Calu3 (cell line): ENCODE data around the gene SLIT3. TPM values are rescaled to one million over a fixed set of nuclear protein-coding genes. Genes with fewer than 3 reads are reported as not detected.

Source experiments
- BruUV-seq: library from RNA; stranded (reverse); fragments of 400-500 nt; replicated peaks from 2 replicates; lab custom pipeline; 2021; lab: Mats Ljungman, UMichigan
- CTCF ChIA-PET: fragments of 300-600 bp; sonication (Branson Sonifier 250); formaldehyde crosslinking; loops from one replicate; lab custom pipeline; 2022; ENCODE audit warnings: antibody characterized with exemption; lab: Charles Lee
- DNase-seq: peaks from one replicate; pipeline ENCODE4 v3.0.0; 2022
- H3K27ac Mint-ChIP-seq: one replicate; pipeline ENCODE4 v1.8.0; 2022; ENCODE audit warnings: mixed read lengths; ENCODE audit not compliant: unreplicated experiment
- H3K27me3 Mint-ChIP-seq: one replicate; pipeline ENCODE4 v1.8.0; 2022; ENCODE audit warnings: mixed read lengths; ENCODE audit not compliant: unreplicated experiment
- H3K36me3 Mint-ChIP-seq: one replicate; pipeline ENCODE4 v1.8.0; 2022; ENCODE audit warnings: mild to moderate bottlenecking, moderate library complexity, mixed read lengths; ENCODE audit not compliant: insufficient read depth, unreplicated experiment
- H3K4me1 Mint-ChIP-seq: one replicate; pipeline ENCODE4 v1.8.0; 2022; ENCODE audit warnings: mild to moderate bottlenecking, low read depth, mixed read lengths; ENCODE audit not compliant: unreplicated experiment
- H3K4me3 Mint-ChIP-seq: one replicate; pipeline ENCODE4 v1.8.0; 2022; ENCODE audit warnings: mild to moderate bottlenecking, low read depth, moderate library complexity, mixed read lengths; ENCODE audit not compliant: unreplicated experiment
- H3K9me3 Mint-ChIP-seq: one replicate; pipeline ENCODE4 v1.8.0; 2022; ENCODE audit warnings: low read depth, mixed read lengths; ENCODE audit not compliant: unreplicated experiment
- intact Hi-C: fragments of 100-400 bp; cut with micrococcal nuclease; formaldehyde crosslinking; loops from one replicate; pipeline ENCODE4 v1.10.0; 2022; ENCODE audit not compliant: unreplicated experiment
- total RNA-seq: library from RNA; stranded (reverse); gene quantifications from 2 replicates; pipeline ENCODE4 v1.2.3, GENCODE V29; 2022
- TF ChIP-seq, protein P1 (sequence below): fragments of 200-600 bp; IDR thresholded peaks from one replicate; pipeline ENCODE4 v1.8.0; 2022; ENCODE audit warnings: antibody characterized with exemption; ENCODE audit not compliant: unreplicated experiment

Gene SLIT3
- total RNA-seq, 1 experiment from 2014 or later, result not detected

DNA sequence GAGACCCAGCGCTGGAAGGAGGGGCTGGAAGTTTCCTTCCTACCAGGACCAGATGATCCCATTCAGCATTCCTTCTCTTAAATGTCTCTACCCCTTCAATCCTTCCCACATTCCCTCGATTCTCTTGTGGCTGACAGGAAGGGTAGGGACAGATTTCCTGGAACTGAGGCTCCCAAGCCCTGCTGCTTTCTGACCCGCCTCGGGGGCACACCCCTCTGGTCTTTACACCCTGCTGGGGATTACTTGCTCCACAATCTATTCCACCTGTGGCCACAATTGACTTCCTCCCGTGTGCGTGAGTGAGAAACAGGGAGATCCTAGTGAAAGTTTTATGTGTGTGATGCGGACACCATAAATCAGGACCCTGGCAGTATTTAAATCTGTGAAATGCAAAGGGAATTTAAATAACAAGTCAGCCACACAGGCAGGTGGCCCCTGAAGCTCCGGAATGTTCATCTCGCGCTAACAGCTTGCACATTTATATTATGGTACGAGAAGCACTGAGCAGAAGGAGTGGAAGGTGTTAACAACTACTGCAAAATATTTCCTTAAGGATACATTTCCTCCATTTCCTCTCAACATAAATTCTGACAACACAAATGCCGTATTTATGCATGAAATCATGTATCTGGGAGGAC is 237.5 kb downstream of the SLIT3 start:
- Mint-ChIP-seq H3K4me3 (no peak overlapping the region), H3K4me1 (no peaks in the 10 kb centered on the region)

DNA sequence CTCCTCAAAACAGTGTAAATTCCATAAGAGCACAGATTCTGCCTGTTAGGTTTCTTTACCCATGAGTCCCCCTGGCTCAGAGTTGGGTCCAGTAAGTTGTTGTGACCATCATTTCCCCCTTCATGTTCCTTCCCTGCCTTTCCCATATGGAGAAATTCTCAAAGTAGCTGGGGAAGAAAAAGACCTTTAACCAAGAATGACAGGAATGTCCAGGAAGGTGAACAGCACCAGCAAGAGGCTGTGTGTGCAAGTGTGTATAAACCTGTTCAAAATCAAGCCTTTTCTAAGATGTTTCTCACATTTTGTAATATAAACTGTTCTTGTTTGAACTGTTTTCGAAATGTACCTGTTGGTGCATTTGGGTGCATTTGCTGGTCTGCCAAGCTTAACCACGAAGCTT is 238.2 kb downstream of the SLIT3 start:
- intact Hi-C loops, result no loop called here
- DNase-seq, result no peak
- BruUV-seq, result no TSS peak
- Mint-ChIP-seq H3K4me3 (no peak overlapping the region), H3K4me1 (no peaks in the 10 kb centered on the region), H3K9me3 (no peaks in the 10 kb centered on the region), H3K27me3 (peaks cover 43% of the 10 kb centered on the region), H3K27ac (no peak overlapping the region), H3K36me3 (no peaks in the 10 kb centered on the region)
- CTCF ChIA-PET, result no interaction called here
- TF ChIP-seq, protein P1, sequence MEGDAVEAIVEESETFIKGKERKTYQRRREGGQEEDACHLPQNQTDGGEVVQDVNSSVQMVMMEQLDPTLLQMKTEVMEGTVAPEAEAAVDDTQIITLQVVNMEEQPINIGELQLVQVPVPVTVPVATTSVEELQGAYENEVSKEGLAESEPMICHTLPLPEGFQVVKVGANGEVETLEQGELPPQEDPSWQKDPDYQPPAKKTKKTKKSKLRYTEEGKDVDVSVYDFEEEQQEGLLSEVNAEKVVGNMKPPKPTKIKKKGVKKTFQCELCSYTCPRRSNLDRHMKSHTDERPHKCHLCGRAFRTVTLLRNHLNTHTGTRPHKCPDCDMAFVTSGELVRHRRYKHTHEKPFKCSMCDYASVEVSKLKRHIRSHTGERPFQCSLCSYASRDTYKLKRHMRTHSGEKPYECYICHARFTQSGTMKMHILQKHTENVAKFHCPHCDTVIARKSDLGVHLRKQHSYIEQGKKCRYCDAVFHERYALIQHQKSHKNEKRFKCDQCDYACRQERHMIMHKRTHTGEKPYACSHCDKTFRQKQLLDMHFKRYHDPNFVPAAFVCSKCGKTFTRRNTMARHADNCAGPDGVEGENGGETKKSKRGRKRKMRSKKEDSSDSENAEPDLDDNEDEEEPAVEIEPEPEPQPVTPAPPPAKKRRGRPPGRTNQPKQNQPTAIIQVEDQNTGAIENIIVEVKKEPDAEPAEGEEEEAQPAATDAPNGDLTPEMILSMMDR, result no peak

More for the DNA sequence above, 237.5 kb downstream of the SLIT3 start:
- H3K27ac Mint-ChIP-seq, result no peak overlapping the region
- DNase-seq, result no peak
- no TSS peak for BruUV-seq
- intact Hi-C loops, result no loop called here
- peaks cover 36% of the 10 kb centered on the region for H3K27me3 Mint-ChIP-seq
- TF ChIP-seq, protein P1, result no peak
- H3K36me3 Mint-ChIP-seq, result no peaks in the 10 kb centered on the region
- H3K9me3 Mint-ChIP-seq, result no peaks in the 10 kb centered on the region
- CTCF ChIA-PET, result no interaction called here

DNA sequence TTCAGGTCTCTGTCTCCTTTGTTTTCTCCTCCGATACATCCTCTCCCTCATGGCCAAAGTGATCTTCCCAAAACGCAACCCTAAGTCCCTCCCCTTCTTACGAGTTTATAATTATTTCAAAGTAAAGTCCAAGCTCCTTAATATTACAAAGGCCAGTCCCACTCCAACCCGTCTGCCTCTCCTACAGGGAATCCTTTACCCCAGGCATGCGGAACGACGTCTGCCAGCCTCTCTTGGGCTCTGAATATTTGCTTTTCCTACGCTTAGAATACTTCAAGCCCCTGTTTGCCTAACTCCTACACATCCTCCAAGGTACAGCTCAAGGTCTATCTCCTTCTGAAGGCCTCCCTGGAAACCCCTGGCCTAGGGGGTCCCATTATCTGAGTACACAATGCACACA is 246.4 kb downstream of the SLIT3 start:
- BruUV-seq, result no TSS peak
- CTCF ChIA-PET, result no interaction called here
- intact Hi-C loops, result no loop called here

DNA sequence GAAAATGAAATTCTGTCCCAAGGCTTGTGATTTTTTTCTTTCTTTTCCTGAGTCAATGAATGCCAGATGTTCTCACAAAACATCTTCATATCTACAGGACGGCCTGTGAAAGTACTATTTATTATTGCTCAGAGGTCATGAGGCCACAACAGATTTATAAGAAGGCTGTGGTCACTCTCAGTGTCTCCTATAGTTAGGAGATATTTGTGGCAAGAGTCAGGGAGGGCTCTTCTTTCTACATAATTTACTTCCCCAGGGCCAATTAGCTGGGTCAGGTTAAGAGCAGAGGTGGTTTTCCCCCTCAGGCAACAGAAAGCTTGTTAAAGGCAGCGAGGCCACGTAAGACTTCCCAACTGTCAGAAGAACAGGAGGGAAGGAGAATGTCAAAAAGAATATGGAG is 248.7 kb downstream of the SLIT3 start:
- H3K36me3 Mint-ChIP-seq, result no peaks in the 10 kb centered on the region
- intact Hi-C loops, result no loop called here
- no peaks in the 10 kb centered on the region for H3K4me1 Mint-ChIP-seq
- no peak overlapping the region for H3K4me3 Mint-ChIP-seq
- CTCF ChIA-PET, result no interaction called here
- H3K27me3 Mint-ChIP-seq, result peaks cover 29% of the 10 kb centered on the region
- TF ChIP-seq, protein P1, result no peak
- BruUV-seq, result no TSS peak
- H3K27ac Mint-ChIP-seq, result no peak overlapping the region
- no peak for DNase-seq
- H3K9me3 Mint-ChIP-seq, result no peaks in the 10 kb centered on the region

More for the DNA sequence above, 246.4 kb downstream of the SLIT3 start:
- H3K4me3 Mint-ChIP-seq, result no peak overlapping the region
- no peaks in the 10 kb centered on the region for H3K9me3 Mint-ChIP-seq
- peaks cover 46% of the 10 kb centered on the region for H3K27me3 Mint-ChIP-seq
- no peak overlapping the region for H3K27ac Mint-ChIP-seq
- DNase-seq, result no peak
- TF ChIP-seq, protein P1, result no peak
- H3K4me1 Mint-ChIP-seq, result no peaks in the 10 kb centered on the region
- no peaks in the 10 kb centered on the region for H3K36me3 Mint-ChIP-seq
